Measurements from ENCODE around the gene ARFGAP1.

ARFGAP1 gene

DNA sequence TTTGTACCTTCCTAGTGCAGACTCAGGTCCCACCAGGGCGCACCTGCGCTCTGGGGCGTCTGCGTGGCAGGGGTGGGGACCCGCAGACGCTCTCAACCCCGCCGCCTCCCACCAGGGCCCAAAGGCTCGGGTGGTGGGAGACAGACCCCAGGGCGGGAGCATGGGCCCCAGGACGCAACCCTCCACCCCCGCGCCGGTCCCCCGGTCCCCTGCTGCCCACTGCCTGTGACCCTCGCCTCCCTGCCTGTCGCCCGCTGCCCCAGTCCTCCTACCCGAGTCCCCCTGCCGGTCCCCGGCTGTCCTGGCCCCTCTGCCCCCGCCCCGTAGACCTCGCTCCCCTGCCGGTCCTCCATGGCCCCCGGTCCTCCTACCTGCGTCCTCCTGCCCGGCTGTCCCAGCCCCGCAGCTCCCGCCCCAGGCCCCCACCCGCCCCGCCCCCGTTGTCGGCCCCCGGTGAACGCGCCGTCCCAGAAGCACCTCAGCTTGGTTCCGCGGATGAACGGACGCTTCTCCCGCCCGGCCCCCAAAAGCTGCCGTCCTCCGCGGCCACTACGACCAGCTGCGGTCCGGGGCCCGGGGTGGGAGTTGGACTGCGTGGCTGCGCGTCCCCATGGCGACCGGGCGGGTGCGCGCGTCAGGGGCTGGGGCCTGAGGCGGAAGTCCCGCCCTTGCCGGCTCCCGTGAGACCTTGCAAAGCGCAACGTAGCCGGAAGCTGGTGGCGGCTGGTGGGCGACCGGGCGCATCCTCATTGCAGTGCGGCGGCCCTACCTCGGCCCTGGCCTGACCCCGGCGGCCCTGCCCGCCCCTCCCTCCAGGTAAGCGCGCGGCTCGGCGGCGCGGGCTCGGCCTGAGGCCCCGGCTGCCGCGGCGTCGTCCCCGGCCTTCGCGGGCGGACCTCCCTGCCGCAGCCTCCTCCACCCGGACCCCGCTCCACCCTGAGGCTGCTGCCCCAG lies at the start of gene ARFGAP1:
ARFGAP1 (plus strand) TSS at position 709 of the 954 bp plus-strand sequence. CDS start 2,768 bp downstream, outside the sequence.
- peak; percentile 80 for DNase-seq

DNA sequence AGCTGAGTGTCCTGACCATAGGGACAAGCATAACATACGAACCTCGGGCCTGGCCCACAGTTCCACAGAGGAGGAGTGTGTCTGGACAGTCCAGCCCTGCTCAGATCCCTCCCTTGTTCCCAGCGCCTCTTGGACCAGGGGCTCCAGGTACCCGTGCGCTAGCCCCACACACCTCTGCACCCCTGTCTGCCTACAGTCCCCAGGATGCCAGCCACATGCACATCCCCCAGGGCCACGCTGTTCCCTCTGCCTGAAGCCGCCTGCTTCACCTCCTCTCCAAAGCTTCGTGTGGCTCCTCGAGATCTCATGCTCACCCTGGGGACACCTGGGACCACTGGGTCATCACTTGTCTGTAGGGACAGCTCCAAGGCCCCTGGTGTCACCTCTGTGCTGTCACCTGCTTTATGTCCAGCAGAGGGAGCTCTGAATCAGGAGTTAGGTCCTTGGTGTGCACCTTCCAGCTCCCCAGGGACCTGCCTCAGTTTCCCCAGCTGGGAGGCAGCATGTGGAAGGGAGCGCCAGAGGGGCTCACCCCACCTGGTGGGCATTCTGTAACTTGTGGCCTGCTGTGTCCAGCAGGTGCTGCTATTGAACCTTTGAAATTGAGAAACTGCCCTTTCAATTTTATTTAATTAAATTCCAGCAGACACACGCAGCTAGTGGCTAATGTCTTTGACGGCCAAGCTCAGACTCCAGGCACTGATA lies 49.3 kb upstream of the ARFGAP1 start:
- no peak for DNase-seq

- DNase-seq, result no peak
Measured at GRCh38 chr20:63223826-63224207, 48.8 kb upstream of the ARFGAP1 start.

DNA sequence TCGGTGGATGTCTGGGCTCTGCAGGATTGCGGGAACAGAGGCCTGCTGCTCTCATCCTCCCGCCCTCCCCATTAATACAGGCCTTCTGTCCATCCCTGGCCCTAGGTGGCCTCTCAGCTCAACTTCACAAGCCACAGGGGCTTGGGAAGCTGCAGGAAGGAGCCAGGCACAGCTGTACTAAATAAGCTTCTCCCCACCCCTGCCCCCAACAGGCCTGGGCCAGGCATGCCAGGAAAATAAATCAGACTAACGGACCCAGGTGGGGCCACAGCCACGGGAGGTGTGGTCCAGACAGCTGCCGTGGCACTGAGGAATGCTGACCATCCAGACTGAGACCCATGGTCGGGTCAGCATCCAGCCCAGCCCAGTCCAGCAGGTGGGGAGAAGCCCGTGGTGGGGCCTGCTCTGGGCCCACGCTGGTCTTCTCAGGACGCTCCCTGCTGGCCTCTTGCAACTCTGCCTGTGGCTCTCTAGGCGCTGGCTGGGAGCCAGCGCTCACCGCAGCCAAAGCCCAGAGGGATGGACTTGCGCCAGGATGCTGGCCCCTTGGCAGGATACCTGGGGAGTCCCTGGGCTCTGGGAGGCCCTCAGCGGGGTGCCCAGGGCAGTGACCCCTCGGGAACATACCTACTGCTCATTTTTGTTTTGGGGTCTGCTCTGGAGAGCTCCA lies 48.1 kb upstream of the ARFGAP1 start:
- DNase-seq, result peak; percentile 12

- DNase-seq, result no peak
Measured at GRCh38 chr20:63225082-63225454, 47.5 kb upstream of the ARFGAP1 start.

DNA sequence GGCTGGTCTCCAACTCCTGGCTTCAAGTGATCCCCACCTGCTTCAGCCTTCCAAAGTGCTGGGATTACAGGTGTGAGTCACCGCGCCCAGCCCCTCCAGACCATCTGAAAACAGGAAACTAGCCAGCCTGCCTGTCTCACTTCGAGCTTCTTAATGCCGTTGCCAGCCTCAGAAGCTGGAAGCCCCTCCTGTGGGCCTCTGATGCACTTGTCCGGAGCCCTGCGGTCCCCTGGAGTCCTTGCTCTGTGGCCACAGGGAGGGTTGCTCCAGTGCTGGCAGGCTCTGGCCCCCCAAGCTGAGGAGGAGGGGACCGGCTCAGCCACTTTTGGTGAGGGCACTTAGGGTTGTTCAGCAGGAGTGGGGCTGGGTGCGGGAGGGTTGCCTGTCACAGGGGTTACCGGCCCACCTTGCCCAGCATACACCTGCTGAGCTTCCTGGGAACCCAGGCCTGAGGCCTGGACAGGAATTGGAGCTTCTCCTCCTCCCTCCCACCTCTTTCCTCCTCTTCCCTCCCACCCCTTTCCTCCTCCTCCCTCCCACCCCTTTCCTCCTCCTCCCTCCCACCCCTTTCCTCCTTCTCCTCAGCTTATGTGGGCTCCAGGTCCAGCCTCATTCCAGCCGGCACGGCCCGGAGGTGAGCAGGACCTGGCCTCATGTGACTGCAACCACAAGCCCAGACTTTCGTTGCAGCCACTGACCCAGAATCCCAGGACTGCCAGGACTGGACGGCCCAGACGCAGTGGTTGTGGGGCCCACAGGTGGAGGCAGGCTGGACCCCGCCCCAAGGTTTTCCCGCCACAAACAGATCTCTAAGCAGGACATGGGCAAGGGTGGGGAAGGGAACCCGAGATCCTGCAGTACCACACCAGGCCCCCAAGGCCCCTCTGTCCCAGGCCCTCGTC lies 46.3 kb upstream of the ARFGAP1 start:
- no peak for DNase-seq

- DNase-seq, result no peak
Measured at GRCh38 chr20:63227260-63227659, 45.4 kb upstream of the ARFGAP1 start.

DNA sequence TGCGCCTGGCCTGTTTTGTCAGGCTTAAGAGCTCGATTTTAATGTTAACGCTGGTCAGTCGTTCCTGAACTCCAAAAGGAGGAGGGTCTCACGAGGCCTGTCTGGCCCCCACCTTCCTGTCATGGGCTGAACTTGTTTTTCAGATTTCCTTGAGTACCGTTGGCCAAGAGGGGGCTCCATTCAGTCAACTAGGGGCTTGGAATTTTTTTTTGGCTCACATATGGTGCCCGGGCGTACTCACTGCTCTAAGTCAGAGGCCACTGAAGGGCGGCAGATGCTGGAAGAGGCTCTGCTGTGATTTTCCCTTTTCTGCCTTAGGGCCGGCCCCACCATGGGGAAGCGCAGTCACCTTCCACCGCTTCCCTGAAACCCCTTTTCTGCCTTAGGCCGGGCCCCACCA lies 43.8 kb upstream of the ARFGAP1 start:
- DNase-seq, result no peak

- DNase-seq, result no peak
Measured at GRCh38 chr20:63230800-63231268, 41.8 kb upstream of the ARFGAP1 start.

DNA sequence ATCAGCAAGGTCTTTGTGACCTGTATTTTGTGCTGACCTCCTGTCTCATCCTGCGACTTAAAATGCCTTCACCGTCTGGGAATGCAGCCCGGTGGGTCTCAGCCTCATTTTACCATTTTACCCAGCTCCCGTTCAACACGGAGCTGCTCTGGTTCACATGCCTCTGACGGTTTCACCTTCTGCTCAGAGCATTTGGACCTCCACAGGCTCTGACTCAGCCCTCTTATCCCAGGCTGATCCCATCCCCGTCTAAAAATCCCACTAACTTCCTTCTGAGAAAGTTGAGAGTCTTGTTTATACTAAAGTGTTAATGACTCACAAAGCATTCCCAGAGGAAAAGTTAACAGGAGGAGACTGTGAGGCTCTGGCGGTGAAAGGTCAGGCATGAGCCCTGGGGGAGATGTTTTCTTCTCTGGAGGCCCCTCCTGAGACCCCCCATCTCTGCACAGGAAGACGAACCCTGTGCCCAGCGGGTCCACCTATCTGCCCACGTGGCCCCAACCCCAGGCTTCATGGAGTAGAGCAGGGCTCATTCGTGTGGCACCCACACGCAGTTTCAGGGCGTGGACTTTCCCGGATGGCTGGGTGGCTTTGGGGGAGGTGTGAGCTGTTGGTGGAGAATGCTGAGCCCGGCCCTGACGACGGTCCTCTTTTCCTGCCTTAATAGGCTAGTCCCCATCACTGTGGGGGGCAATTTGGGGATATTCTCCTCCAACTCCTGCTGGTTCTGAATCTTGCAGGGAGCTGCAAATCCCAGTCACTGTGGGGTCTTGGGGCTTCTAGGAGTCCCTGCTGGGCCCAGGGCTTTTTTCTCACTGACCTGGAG lies 40.2 kb upstream of the ARFGAP1 start:
- DNase-seq, result no peak

- DNase-seq, result no peak
Measured at GRCh38 chr20:63233061-63233344, 39.6 kb upstream of the ARFGAP1 start.

- DNase-seq, result no peak
Measured at GRCh38 chr20:63233924-63234323, 38.7 kb upstream of the ARFGAP1 start.

GRCh38 chr20:63234693-63235398 lies 37.8 kb upstream of the ARFGAP1 start:
- no peak for DNase-seq

GRCh38 chr20:63235399-63235983 lies 37.1 kb upstream of the ARFGAP1 start, which contains the start of gene BIRC7:
Gene BIRC7 (plus strand): TSS chr20:63235905. CDS start chr20:63236097, 192 bp downstream.
- DNase-seq, result no peak

DNA sequence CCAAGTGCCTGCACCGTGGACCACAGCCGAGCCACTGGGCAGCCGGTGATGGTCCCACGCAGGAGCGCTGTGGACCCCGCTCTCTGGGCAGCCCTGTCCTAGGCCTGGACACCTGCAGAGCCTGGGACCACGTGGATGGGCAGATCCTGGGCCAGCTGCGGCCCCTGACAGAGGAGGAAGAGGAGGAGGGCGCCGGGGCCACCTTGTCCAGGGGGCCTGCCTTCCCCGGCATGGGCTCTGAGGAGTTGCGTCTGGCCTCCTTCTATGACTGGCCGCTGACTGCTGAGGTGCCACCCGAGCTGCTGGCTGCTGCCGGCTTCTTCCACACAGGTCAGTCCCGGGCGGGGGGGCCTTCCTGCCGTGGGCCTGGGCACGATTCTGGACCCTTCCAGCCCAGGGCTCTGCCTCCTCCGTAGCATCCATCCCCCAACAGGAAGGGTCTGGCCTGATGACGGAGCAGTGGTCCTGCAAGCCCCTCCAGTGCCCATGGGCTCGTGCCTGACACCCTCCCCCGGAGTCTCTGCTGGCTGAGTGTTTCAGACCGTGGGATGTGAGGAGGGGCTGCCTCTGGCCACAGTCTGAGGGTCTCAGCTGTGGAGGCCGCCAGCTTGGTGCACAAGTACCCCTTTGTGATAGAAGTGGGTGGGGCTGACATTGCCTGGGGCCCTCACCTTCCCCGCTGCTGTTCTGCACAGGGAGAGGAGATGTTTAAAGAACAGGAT lies 36.3 kb upstream of the ARFGAP1 start:
- no peak for DNase-seq

GRCh38 chr20:63238031-63238430 lies 34.6 kb upstream of the ARFGAP1 start:
- no peak for DNase-seq

DNA sequence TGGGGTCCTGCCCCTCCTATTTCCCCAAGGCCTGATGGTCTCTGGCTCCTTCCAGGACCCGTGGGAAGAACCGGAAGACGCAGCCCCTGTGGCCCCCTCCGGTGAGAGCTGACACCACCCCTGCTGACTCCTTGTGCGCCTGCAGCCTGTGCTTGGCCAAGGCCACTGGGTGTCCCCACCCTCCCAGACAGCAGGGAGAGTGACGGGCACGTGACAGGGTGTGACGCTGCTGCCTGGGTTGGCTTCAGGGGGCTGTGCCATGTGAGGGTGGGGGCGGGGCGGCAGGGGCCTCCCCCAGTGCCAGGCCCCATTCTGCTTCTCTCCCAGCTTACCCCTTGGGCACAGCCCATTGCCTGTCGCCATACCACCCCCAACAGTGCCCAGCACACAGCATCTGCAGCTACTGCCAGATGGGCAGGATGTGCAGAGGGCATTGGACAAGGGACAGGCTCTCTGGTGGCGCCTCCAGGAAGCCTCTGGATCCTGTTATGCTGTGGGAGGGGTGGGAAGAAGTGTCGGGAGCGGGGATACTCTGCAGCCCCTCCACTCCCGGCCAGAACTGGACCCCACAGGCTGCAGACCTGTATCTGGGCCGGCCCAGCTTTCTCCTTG lies 34.0 kb upstream of the ARFGAP1 start:
- DNase-seq, result no peak

GRCh38 chr20:63239431-63239830 lies 33.2 kb upstream of the ARFGAP1 start:
- no peak for DNase-seq

GRCh38 chr20:63240004-63240403 lies 32.6 kb upstream of the ARFGAP1 start:
- DNase-seq, result no peak
